GM15510 (cell line): ENCODE measurements around the gene DNAJB11.

ENCODE experiments used
- POLR2A ChIP-seq: IDR thresholded peaks from 3 replicates; pipeline ENCODE4 v1.6.1; 2011; ENCODE audit warnings: borderline replicate concordance; ENCODE audit not compliant: insufficient read length; ENCODE audit errors: extremely low read depth

The DNAJB11 gene

GRCh38 chr3:186570096-186570940, at the start of gene DNAJB11:
DNAJB11 (plus strand) TSS chr3:186570720; CDS start chr3:186570898, 178 bp downstream.
- TF ChIP-seq POLR2A: peak; percentile 84

- TF ChIP-seq POLR2A: no peak
Measured at GRCh38 chr3:186520957-186521842, 49.3 kb upstream of the DNAJB11 start.

GRCh38 chr3:186523022-186523421, 47.5 kb upstream of the DNAJB11 start:
- no peak for TF ChIP-seq POLR2A

- TF ChIP-seq POLR2A: no peak
Measured at GRCh38 chr3:186523434-186523833, 47.1 kb upstream of the DNAJB11 start.

- TF ChIP-seq POLR2A: no peak
Measured at GRCh38 chr3:186524616-186525015, 45.9 kb upstream of the DNAJB11 start.

GRCh38 chr3:186525369-186526255, 44.9 kb upstream of the DNAJB11 start:
- no peak for TF ChIP-seq POLR2A

GRCh38 chr3:186526256-186526606, 44.3 kb upstream of the DNAJB11 start:
- TF ChIP-seq POLR2A: no peak

- TF ChIP-seq POLR2A: no peak
Measured at GRCh38 chr3:186529201-186529999, 41.1 kb upstream of the DNAJB11 start.

GRCh38 chr3:186530415-186530814, 40.1 kb upstream of the DNAJB11 start:
- TF ChIP-seq POLR2A: no peak

- peak; percentile 16 for TF ChIP-seq POLR2A
Measured at GRCh38 chr3:186532598-186533072, 37.9 kb upstream of the DNAJB11 start.

- no peak for TF ChIP-seq POLR2A
Measured at GRCh38 chr3:186534113-186534669, 36.3 kb upstream of the DNAJB11 start.

GRCh38 chr3:186536883-186537844, 33.4 kb upstream of the DNAJB11 start:
- no peak for TF ChIP-seq POLR2A
